GM18520 (cell line): ENCODE measurements around the gene GLIPR2.
A peak's percentile ranks its signal among the peaks of the same experiment; 100 is the strongest.
"Not testable (repeated sequence)": the region's sequence is repeated elsewhere in the genome, so short reads cannot be mapped to it uniquely, and the experiment has no call there.

Source experiments
- ATAC-seq: cut with Tn5 transposase; IDR thresholded peaks from one replicate; pipeline ENCODE4 v1.9.1; 2021; ENCODE audit not compliant: unreplicated experiment

The GLIPR2 gene

DNA sequence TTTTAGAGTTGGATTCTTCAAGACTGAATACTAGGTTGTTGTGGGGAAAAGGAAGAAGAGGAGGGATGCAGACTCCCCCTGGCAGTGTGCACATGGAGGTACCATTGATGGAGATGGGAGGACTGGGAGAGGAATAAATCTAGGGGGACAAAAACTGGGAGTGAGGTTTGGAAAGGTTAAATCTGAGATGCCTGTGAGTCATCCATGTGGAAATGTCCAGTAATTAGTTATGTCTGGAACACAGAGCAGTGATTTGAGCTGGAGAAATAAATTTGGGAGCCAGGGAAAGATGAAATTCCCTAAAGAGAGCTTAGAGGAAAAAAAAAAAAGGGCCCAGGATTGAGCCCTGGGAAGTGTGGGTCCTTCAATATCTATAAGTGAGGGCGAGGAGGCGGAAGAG lies 24.7 kb downstream of the GLIPR2 start:
- ATAC-seq, result no peak

DNA sequence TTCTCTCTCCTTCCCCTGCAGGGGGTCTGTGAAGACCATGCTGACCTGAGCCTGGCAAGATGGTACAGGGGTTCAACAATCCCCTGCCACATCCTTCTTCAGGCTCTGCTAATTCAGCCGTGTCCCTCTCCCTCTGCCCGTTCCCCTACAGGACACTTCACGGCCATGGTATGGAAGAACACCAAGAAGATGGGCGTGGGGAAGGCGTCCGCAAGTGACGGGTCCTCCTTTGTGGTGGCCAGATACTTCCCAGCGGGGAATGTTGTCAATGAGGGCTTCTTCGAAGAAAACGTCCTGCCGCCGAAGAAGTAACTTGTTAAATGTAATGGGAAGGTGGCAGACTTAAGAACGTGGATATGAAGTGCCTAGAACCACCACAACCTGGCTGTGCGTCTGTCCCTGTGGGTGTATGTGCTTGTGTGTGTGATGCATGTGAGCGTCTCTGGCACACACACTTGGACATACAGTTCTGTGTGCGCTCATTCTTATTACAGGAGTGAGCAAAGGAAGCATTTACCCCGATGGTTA lies 25.7 kb downstream of the GLIPR2 start:
- no peak for ATAC-seq

DNA sequence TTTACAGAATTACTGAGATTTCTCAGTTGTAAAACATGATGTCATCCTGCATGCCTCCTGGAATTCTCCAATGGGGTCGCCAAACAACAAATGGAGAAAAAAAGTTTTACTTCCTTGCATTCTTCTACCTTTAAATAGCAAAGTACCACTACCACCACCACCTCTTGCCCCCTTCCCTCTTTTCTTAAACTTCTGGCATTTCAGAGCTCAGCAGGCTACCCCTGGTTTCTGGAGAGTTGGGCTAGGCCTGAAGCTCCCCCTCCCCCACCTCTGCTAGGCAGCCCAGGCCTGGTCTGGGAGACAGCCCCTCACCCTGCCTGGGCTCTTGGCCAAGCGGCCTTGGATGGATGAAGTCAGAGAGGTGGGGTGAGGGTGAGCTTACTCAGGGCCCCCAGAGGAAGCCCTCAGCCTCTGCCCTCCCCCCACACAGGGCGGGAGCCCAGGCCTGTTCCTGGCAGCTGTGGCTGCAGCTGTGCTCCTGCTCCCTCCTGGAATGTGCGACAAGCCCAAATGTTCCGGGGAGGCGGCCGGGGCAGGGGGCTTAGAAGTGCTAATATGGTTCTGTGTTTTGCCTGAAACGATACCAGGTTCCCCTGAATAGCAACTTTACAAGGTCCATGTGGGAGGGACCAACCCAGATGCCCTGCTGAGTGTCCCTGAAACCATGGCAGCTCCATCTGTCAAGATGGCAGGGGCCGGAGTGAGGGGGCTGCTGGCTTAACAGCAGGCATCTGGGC lies 26.7 kb downstream of the GLIPR2 start:
- ATAC-seq, result no peak

DNA sequence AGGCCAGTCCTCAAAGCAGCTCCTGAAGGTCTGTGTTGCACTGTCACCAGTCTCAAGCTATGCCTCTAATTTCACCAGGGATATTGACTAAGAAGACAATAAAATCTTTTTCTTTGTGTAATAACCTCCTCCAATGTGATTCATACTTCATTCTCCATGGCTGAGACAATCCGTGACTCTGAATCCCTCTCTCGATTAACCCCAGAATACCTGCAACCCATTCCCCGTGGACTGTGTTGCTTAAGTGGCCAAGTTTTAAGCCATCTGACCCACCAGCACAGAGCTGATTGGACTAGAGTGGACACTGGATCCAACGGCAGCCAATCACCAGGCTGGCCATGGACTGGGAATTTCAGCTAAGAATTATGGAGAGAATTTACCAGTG lies 27.2 kb downstream of the GLIPR2 start:
- ATAC-seq, result no peak

DNA sequence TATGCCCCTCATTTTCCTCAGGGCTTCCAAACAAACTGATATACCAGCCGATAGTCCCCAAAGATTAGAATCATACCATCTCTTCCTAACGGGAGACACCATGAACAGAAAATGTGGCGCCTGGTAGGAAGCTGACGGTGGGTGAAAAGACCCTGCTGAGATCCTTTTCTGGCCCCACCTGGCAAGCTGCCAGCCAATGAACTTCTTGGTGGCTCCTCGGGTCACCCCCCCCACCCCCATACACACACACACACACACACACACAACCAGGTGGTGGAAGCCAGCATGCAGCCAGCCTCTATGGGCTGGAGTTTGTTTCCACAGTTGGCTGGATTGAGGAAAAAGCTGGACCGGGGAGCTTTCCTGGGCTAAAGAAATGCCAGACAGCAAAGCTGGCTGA lies 27.8 kb downstream of the GLIPR2 start:
- ATAC-seq, result no peak

DNA sequence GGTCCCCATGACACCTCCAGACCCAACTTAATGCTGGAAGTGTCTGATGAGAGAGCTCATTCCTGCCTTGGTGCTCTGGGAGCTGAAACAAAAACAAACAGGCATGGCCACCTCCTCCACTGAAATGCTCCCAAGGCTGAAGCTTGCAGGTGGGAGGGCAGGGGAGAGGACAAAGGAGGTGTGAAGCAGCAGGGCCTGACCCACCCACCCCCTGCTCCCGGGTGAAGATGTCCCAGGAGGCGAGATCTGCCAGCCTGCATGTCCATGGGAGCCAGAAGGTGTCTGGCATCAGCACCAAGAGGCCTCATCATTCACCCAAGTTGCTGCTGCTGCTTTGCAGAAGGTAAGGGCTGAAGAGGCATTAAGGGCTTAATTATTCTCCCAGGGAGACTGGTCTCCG lies 28.5 kb downstream of the GLIPR2 start:
- ATAC-seq, result no peak

DNA sequence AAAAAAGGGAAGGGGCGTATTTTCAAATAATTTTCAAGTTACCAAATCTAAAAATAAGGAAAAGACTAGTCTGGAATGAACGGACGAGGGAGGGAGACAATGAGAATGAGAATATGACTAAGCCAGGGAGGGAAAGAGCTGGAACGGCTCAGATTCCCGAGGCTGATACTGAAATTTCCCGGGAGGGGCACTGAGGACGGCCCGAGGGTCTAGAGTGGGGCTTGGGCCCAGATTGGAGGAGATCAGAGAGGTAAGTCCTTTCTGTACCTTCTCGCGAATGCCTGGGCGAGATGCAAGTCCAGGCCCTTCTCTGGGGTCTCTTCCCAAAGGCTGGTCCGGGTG lies 29.3 kb downstream of the GLIPR2 start:
- ATAC-seq, result no peak

DNA sequence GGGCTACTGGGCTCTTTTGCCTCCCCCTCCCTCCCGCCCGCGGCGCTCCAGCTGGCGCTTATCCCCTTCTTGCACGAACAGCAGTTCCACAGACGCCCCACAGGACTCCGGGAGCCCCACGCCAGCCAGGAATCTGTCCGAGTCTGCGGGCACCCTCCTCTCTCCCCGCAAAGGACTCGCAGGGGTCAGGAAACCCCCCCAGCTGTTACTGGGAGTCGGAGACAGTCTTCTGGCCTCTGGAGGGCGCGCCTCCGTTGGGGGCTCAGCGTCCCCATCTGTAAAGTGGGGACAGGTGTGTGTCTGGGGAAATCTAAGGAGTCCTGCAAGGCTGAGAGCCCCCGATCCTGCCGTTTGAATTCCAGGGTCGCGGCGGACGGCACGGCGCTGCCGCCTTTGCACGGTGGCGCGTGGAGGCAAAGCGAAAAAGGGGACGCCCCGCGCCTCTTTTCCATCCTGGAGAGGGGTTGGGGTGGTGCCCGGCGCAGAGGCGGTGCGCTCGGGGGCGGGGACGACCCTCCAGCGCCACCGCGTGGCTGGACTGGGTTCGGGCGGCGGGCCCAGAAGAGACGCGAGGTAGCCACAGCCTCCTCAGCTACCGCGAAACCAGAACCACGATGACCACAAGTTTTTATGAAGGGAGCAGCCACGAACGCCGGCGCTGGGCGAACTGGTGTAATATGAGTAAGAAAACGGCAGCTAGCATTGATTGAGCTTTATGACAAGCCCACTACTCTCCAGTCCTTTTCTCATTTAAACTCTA lies 29.8 kb downstream of the GLIPR2 start:
- ATAC-seq, result peak; percentile 65

DNA sequence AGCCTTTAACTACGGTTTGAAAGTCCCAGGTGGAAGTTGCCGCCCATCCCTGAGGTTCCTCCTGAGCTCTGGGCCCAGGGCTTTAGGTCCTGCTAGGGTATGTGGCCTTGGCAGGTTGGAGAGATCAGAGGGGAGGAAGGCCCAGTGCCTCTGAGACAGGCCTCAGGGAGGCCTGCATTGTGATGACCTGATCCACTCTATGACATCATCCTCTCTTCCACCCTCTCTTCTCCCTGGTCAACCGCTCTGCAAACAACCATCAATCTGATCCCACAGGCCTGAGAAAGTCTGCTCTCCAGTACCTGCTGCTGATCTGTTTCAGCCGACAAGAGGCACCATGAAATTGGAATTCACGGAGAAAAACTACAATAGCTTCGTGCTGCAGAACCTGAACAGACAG lies 32.6 kb downstream of the GLIPR2 start, which contains the start of gene CCIN:
Gene CCIN (plus strand): TSS at position 223 of the 400 bp plus-strand sequence. CDS start 115 bp downstream, at position 338.
- ATAC-seq, result no peak

DNA sequence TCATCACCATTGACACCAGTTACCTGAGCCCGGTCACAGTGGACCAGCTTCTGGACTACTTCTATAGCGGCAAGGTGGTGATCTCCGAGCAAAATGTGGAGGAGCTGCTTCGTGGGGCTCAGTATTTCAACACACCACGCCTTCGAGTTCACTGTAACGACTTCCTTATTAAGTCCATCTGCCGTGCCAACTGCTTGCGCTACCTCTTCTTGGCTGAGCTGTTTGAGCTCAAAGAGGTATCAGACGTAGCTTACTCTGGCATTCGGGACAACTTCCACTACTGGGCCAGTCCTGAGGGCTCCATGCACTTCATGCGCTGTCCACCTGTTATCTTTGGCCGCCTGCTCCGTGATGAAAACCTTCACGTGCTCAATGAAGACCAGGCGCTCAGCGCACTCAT lies 33.2 kb downstream of the GLIPR2 start:
- ATAC-seq, result no peak

DNA sequence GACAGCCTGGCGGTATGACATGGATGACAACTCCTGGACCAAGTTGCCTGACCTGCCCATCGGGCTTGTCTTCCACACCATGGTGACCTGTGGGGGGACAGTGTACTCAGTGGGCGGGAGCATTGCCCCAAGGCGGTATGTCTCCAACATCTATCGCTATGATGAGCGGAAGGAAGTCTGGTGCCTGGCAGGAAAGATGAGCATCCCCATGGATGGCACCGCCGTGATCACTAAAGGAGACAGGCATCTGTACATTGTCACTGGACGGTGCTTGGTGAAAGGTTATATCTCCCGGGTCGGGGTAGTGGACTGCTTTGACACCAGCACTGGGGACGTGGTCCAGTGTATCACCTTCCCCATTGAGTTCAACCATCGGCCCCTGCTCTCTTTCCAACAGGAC lies 34.0 kb downstream of the GLIPR2 start:
- no peak for ATAC-seq

DNA sequence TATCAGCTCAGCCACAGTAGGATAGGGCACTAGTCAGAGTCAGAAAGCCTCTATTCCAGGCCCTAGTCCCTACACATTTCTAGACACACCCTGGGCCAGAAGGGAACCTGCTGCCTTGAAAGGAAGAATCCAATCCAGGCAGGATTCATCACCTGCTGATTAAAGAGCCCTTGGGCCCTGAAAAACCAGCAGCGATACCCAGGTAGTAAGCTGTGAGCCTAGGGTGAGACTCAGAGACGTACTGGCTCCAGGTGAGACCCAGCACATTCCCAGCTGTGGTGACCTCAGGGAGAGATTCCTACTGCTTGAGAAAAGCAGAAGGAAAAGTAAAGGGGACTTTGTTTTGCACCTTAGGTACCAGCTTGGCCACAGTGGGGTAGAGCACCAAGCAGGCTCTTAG lies 37.3 kb downstream of the GLIPR2 start:
- ATAC-seq, result no peak

DNA sequence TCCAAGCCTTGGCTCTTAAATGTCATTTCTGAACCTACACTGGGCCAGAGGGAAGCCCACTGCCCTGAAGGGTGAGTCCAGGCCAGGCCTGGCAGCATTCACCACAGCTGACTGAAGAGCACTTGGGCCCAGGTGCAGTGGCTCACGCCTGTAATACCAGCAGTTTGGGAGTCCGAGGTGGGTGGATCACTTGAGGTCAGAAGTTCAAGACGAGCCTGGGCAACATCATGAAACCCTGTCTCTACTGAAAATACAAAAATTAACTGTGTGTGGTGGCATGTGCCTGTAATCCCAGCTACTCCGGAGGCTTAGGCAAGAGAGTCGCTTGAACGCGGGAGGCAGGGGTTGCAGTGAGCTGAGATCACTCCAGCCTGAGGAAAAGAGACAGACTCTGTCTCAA lies 37.7 kb downstream of the GLIPR2 start:
- ATAC-seq, result no peak

DNA sequence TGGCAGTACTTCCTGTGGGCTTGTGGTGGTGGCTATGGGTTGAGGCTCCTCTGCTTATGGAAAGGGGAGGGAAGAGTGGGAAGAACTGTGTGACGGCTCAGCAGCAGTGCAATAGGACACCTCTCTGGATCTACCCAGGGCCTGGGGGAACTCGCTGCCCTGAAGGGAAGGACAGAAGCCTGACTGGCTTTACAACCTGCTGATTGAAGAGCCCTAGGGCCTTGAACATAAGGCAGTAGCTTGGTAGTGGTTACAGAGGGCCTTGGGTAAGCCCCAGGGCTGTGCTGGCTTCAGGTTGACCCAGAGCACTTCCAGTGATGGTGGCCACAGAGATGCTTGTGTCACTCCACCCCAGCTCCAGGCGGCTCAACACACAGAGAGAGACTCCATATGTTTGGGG lies 38.2 kb downstream of the GLIPR2 start:
- no peak for ATAC-seq

DNA sequence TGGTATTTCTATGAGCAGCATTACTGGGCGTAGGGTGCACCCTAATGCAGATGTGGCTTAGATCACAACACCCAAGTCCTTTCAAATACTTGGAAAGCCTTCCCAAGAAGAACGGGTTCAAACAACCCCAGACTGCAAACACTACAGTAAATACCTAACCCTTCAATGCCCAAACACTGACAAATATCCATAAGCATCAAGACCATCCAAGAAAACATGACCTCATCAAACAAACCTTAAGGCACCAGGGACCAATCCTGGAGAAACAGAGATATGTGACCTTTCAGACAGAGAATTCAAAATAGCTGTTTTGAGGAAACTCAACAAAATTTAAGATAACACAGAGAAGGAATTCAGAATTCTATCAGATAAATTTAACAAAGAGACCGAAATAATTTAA lies 38.7 kb downstream of the GLIPR2 start:
- ATAC-seq, result not testable (repeated sequence)

DNA sequence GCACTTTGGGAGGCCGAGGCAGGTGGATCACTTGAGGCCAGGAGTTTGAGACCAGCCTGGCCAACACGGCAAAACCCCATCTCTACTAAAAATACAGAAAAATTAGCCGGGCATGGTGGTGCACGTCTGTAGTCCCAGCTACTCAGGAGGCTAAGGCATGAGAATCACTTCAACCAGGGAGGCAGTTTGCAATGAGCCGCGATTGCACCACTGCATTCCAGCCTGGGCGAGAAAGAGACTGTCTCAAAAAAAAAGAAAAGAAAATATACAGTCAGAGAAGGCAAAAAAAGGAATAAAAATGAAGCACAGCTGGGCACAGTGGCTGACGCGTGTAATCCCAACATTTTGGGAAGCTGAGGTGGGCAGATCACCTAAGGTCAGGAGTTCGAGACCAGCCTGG lies 40.0 kb downstream of the GLIPR2 start:
- not testable (repeated sequence) for ATAC-seq

DNA sequence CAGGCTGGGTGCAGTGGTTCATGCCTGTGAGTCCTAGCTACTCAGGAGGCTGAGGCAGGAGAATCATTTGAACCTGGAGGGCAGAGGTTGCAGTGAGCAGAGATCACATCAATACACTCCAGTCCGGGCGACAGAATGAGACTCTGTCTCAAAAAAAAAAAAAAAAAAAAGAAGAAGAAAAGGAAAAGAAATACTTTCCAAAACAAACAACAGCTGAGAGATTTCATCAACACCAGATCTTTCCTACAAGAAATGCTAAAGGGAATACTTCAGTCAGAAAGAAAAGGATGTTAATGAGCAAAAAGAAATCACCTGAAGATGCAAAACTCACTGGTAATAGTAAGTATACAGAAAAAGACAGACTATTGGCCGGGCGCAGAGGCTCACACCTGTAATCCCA lies 41.0 kb downstream of the GLIPR2 start:
- ATAC-seq, result no peak

DNA sequence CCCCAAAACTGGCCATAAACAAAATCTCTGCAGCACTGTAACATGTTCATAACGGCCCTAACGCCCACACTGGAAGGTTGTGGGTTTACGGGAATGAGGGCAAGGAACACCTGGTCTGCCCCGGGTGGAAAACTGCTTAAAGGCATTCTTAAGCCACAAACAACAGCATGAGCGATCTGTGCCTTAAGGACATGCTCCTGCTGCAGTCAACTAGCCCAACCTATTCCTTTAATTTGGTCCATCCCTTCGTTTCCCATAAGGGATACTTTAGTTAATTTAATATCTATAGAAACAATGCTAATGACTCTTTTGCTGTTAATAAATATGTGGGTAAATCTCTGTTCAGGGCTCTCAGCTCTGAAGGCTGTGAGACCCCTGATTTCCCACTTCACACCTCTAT lies 43.7 kb downstream of the GLIPR2 start:
- ATAC-seq, result not testable (repeated sequence)

DNA sequence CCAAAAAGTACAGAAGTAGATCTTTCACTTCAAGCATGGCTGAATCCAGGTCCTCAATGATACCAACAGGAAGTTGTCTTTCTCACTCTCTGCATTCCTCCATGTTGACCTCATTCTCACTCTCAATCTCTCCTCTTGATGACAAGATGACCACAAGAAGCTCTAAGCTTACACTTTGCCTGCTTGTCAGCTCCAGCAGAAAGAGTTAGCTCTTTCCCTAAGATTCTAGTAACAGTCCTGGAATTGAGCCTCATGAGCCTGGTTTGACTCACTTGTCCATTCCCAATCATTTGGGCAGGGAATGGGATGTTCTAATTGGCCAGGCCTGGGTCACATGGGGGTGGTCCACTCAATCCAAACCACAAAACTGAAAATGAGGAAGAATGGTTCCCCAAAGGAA lies 50.9 kb downstream of the GLIPR2 start:
- no peak for ATAC-seq

DNA sequence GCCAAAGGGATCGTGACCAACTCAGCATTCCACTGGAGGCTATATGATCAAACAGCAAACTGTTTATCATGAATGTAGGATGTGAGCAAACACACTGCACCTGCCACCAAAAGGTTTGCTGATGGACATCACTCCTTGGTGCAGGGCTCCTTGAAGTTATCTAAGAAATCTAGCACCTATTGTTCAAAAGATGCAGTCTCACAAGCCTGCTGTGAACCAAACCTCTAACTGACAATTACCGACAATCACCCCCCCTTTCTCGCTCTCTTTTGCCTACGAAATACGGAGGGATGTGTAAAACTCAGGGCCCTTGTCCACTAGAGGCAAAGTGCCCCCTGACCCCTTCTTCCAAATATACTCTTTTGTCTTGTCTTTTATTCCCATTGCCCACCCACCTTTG lies 51.7 kb downstream of the GLIPR2 start:
- no peak for ATAC-seq

DNA sequence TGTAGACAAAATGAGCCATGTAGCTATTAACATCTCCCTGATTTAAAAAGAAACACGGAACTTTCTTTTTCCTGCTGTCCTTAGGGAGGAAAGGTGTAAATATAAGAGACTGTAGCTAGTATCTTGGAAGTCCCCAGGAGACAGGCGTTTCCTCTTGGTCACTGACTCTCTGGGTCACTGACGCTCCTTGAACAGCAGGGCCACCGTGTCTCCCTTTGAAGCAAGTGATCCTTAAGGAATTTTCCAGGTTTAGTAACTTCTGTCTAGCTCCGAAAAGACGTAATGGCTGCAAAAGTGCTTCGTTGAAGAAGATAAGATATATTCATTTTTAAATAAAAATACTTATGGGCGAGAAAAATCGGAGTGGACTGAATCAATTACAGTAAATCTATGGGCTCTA lies 53.4 kb downstream of the GLIPR2 start:
- ATAC-seq, result no peak
